Stimulated activated naive CD4-positive, alpha-beta T cell (primary cell): ENCODE measurements around the gene RAD51B.
"Not testable (repeated sequence)": the region's sequence is repeated elsewhere in the genome, so short reads cannot be mapped to it uniquely, and the experiment has no call there.

Source experiments
- DNase-seq, 6 experiments: peaks; one replicate each; lab custom pipeline; 2025; lab: John Stamatoyannopoulos, UW

RAD51B gene

DNA sequence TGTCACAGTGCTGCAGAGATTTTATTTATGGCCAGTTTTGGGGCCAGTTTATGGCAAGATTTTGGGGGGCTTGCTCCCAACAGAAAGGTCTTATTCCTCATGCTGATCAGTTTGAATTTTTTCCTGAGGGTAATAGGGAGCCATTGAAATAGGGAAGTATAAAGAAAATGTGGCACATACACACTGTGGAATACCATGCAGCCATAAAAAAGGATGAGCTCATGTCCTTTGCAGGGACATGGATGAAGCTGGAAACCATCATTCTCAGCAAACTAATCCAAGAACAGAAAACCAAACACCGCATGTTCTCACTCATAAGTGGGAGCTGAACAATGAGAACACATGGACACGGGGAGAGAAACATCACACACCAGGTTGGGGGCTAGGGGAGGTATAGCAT, 483.4 kb downstream of the RAD51B start:
- not testable (repeated sequence) for DNase-seq

GRCh38 chr14:68305738-68306137, 486.2 kb downstream of the RAD51B start:
- DNase-seq, result no peak

- no peak for DNase-seq
Measured at GRCh38 chr14:68306265-68306933, 486.8 kb downstream of the RAD51B start.

DNA sequence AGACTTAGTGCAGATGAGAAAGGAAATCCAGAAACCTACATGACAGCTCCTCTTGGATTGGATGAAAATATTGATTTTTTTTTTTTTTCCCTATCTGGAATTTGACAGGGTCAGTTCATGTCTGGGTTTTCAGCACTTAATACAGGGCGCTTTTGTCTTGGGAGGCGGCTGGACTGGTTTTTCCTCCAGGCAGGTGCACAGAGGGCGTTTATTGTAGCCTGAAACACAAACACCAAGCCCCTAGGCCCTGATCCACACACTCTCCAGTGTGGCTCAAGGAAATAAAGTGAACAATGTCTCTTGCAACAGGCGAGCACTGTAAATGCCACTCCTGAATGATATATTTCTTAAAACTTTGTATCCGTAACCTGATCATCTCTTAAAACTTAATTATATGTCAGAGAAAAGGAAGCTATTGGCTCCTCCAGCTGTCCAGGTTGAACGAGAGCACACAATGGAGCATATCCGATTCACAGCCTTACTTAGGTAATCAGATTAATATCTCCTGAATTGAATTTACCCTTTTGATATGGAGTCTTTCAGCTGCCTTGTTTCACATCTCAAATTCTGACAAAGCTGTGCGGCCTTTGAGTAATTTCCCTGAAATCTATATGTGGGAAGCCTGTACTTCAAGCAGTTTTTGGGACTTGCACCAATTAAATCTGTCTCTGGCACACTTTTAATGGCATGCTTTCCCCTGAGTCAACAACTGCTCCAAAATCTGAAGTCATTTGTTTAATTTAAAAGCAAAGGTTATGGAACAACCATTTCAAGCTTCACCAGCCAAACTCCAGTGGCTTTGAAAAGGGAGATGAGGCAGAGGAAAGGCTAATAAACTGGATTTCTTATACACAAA, 487.6 kb downstream of the RAD51B start:
- no peak for DNase-seq

GRCh38 chr14:68307790-68308168, 488.2 kb downstream of the RAD51B start:
- DNase-seq, result no peak

DNA sequence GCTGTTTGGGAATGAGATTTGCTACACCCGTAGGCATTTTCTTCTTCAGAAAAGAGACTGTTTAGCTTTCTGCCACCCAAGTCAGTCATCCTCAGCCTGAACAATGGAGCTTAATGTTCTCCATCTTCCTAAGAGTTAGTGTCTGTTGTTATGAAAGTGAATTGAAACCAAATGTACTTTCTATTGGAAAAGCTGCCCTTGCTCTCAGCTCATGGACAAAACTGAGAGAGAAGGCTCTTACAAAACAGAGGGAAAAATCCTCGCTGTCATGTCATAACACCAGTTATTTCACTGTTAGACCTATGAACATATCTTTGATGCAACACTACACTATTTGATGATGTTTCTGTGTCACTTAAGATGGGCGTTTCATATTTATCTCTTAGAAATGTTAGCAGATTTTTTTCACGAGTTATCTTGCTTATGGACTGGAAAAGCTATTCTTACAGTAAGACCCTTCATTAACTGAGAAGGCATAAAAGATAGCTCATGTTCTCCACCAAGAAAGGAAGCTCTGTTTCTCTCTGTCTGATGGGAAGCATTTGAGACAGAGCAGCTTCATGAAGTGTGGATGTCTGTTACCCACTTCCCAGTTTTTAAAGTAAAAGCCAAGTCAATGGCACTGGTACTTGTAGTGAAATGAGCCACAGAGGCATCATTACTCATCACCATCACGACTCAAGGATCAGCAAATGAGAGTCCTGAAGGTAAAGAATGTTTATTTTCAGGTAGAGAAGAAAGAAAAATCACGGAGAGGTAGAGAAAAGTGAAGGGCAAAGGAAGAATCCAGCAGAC, 489.3 kb downstream of the RAD51B start:
- DNase-seq, result no peak

GRCh38 chr14:68309616-68310015, 490.0 kb downstream of the RAD51B start:
- no peak for DNase-seq

DNA sequence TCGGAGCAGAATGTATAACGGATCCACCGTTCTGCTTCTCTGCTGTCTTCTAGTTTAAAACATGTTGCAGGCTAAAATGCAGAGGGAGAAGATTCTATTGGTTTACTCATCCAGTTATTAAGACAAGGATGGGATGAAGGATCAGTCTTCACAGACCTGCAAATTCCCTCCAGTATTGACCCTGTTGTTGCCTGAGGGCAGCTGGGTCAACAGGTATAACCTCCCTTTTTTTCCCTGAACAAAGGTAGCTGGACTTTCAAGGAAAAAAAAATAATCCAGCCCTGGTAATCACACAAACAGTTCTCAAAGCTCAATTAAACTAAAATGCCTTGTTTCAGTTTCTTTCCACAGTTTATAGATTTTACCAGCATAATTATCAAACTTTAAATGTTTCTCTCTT, 492.7 kb downstream of the RAD51B start:
- DNase-seq, result no peak

DNA sequence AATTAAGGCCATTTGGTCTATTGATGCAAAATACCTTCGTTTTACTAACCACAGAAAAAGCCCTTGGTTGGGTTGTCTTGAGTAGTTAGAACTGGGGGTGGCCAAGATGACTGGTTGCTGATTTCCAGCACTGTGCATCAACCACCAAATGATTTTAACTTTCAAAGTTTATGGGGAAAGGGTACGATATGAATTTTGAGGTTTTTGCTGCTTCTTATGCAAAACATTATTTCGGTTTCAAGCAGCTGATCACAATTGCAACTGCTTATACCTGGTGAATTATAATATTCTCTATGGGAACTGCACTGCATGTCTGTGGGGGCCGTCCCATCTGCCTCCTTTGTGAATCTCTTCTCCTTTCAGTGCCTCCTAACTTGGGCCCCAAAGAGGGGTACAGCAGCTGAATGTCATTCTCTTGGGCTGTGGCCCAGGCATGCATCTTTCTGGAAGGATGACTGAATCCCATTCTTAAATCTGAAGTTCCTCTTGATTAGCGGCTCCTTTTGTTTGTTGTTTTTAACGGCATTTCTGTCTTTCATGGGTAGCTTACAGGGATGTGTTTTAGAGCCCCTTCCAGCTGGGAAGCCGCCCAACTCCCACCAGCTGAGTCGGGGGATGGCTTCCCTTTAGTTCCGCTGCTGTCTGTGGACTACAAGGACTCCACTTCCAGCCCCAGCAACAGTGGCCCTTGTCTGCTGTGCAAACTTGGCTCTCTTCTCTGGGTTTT, 493.5 kb downstream of the RAD51B start:
- DNase-seq, result no peak

GRCh38 chr14:68314642-68315041, 495.1 kb downstream of the RAD51B start:
- no peak for DNase-seq

GRCh38 chr14:68315081-68315480, 495.5 kb downstream of the RAD51B start:
- DNase-seq, result no peak

GRCh38 chr14:68316078-68316868, 496.7 kb downstream of the RAD51B start:
- DNase-seq, result no peak

DNA sequence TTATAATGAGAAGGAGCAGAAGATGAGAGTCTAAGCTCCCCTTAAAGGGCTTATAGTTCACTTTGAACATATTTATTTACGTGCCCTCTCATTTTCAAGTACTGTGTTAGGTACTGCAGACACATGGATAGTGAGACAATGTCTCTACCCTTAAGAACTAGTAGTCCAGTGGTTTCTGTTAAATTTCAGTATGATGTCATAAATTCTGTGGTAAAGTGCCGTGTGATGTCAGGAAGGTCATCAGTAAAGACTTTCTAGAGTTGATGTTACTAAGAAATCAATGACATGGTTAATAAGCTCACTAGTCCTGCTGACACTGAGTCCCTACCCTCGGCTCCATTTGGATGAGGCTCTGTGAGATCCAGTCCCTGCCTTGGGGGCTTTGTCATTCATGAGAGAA, 497.7 kb downstream of the RAD51B start:
- no peak for DNase-seq

DNA sequence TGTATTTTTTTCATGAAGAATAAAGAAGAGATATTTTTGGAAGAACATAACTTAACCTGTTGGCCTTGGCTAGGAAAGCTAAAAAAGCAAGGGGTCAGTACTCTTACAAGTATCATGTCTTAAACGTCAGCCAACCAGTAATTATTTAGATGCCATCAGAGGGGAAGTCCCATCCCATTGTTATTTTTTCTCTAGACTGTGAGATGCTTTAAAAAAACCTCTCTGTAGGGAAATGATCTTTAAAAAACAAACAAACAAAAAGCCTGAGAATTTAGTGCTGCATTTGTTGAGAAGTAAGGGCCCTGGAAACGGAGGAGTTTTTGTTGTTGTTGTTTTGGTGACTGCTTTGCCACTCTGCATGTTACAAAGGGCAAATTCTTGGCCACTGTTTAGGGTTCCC, 499.2 kb downstream of the RAD51B start:
- DNase-seq, result no peak

DNA sequence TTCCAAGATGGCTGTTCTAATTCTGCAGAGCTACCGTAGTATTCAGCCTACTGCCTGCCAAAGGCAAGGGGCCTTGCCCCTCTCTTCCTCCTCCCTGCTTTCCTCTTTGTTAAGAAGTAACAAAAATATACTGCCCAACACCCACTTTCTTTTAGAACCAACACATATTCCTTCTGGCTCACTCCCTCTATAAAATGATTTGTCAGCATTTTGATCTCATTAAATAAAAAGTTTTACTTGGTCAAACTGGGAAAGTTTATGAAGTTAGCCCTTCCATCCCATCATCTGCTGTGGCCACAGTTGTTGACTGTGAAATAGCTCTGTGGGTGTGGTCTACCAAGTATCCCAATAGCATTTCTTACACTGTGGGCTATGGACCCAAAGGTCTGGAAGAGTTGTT, 500.9 kb downstream of the RAD51B start:
- no peak for DNase-seq

GRCh38 chr14:68322940-68323620, 503.5 kb downstream of the RAD51B start:
- no peak for DNase-seq

GRCh38 chr14:68325267-68325807, 505.8 kb downstream of the RAD51B start:
- DNase-seq, result no peak

DNA sequence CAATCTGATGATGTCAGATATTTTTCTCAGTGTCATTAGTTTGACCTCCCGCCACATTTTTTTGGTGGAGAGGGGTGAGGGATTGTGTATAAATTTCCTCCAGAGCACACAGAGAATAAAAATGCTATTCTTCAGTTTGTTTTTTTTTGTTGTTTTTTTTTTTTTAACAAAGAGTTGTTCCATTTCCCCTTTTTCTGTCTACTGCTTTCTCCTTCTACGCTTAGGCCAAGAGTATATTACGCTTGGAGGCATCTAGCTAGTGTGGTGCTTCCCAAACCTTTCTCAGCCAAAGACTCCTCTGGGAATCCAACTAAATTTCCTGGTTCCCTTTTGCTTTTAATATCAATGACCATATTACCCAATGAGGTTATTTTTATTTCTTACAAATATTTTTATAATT, 507.7 kb downstream of the RAD51B start:
- DNase-seq, result no peak

DNA sequence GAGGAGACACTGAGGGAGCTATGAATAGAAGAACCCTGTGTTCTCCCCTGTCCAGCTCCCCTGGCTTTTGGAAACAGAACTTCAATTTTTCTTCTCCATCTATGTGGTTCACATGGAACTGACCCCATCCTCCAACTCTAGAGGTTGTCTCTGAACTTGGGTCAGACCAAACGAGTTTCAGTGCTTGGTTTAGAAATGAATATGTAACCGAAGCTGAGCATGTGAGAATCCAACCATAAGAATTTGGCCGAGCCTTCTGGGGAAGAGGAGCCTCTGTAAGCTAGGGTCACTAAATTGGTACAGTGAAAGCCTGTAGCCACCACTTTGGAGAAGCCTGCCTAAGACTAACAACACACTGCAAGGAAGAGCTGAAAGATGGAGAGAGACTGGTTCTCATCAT, 508.9 kb downstream of the RAD51B start:
- DNase-seq, result no peak

DNA sequence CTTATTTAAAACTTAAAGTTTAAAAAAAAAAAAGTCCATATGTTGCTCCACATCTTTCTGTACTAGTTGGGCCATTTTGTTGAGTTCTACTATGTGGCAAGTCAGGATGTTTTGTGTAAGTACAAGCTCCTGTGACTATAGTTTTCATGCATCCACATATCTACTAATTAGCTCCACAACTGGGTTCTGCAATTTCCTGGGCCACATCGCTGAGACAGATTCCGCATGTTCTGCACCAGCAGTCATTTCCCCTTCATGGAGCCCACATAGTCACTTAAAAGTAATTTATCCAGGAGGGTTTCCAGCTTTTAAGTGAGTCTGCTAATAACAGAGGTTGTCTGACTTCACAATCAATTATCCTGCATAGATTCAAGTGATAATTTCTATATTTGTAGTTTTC, 511.8 kb downstream of the RAD51B start:
- DNase-seq, result no peak
